HEK293 (cell line): ENCODE measurements around the gene MAP3K7CL.

Experiments used
- GLI2 ChIP-seq: fragments of 450-650 bp; formaldehyde crosslinking; IDR thresholded peaks from 2 replicates; pipeline ENCODE4; 2017; ENCODE audit warnings: missing biosample characterization, missing genetic modification characterization, low read depth, borderline replicate concordance
- KLF10 ChIP-seq: fragments of 450-650 bp; IDR thresholded peaks from 2 replicates; pipeline ENCODE4 v1.5.1; 2018; ENCODE audit warnings: missing biosample characterization, mild to moderate bottlenecking, missing genetic modification characterization
- ZFP41 ChIP-seq: fragments of 450-650 bp; formaldehyde crosslinking; IDR thresholded peaks from 2 replicates; pipeline ENCODE4 v1.5.1; 2016; ENCODE audit warnings: missing biosample characterization, missing genetic modification characterization, borderline replicate concordance
- ZIC2 ChIP-seq: fragments of 450-650 bp; formaldehyde crosslinking; IDR thresholded peaks from 2 replicates; pipeline ENCODE4 v1.5.1; 2016; ENCODE audit warnings: missing biosample characterization, missing genetic modification characterization
- ZNF146 ChIP-seq: fragments of 450-650 bp; formaldehyde crosslinking; IDR thresholded peaks from 2 replicates; pipeline ENCODE4 v1.5.1; 2016; ENCODE audit warnings: missing biosample characterization, missing genetic modification characterization
- ZNF221 ChIP-seq: fragments of 450-650 bp; formaldehyde crosslinking; IDR thresholded peaks from 2 replicates; pipeline ENCODE4 v1.5.1; 2017; ENCODE audit warnings: missing biosample characterization, missing genetic modification characterization, borderline replicate concordance
- ZNF544 ChIP-seq: fragments of 450-650 bp; formaldehyde crosslinking; IDR thresholded peaks from 2 replicates; pipeline ENCODE4 v1.5.0; 2017; ENCODE audit warnings: missing biosample characterization, missing genetic modification characterization
- ZNF654 ChIP-seq: fragments of 450-650 bp; formaldehyde crosslinking; IDR thresholded peaks from 2 replicates; pipeline ENCODE4 v1.5.1; 2016; ENCODE audit warnings: low read depth, missing biosample characterization, missing genetic modification characterization
- ZNF658 ChIP-seq: fragments of 450-650 bp; formaldehyde crosslinking; IDR thresholded peaks from 2 replicates; pipeline ENCODE4; 2016; ENCODE audit warnings: missing biosample characterization, missing genetic modification characterization
- ZNF785 ChIP-seq: fragments of 450-650 bp; formaldehyde crosslinking; IDR thresholded peaks from 2 replicates; pipeline ENCODE4 v1.5.1; 2016; ENCODE audit warnings: missing biosample characterization, missing genetic modification characterization
- ZXDB ChIP-seq: fragments of 450-650 bp; formaldehyde crosslinking; IDR thresholded peaks from 2 replicates; pipeline ENCODE4 v1.5.1; 2016; ENCODE audit warnings: missing biosample characterization, missing genetic modification characterization
- TF ChIP-seq, protein P1 (sequence below): fragments of 450-650 bp; formaldehyde crosslinking; IDR thresholded peaks from 2 replicates; pipeline ENCODE4 v1.5.1; 2017; ENCODE audit warnings: missing biosample characterization, missing genetic modification characterization
- TF ChIP-seq, protein P2 (sequence below): fragments of 450-650 bp; formaldehyde crosslinking; IDR thresholded peaks from 2 replicates; pipeline ENCODE4 v1.5.1; 2016; ENCODE audit warnings: missing biosample characterization, missing genetic modification characterization, borderline replicate concordance
- TF ChIP-seq, protein P3 (sequence below): fragments of 450-650 bp; formaldehyde crosslinking; IDR thresholded peaks from 2 replicates; pipeline ENCODE4; 2016; ENCODE audit warnings: missing biosample characterization, missing genetic modification characterization
- TF ChIP-seq, protein P4 (sequence below): fragments of 450-650 bp; formaldehyde crosslinking; IDR thresholded peaks from 2 replicates; pipeline ENCODE4 v1.5.1; 2016; ENCODE audit warnings: missing biosample characterization, missing genetic modification characterization, borderline replicate concordance
- TF ChIP-seq, protein P5 (sequence below): fragments of 450-650 bp; formaldehyde crosslinking; IDR thresholded peaks from 2 replicates; pipeline ENCODE4 v1.5.1; 2016; ENCODE audit warnings: missing biosample characterization, missing genetic modification characterization
- TF ChIP-seq, protein P6 (sequence below): fragments of 450-650 bp; formaldehyde crosslinking; IDR thresholded peaks from 2 replicates; pipeline ENCODE4 v1.5.1; 2016; ENCODE audit warnings: missing biosample characterization, missing genetic modification characterization
- TF ChIP-seq, protein P7 (sequence below): fragments of 450-650 bp; IDR thresholded peaks from 2 replicates; pipeline ENCODE4 v1.5.1; 2018; ENCODE audit warnings: missing biosample characterization, mild to moderate bottlenecking, missing genetic modification characterization

Gene MAP3K7CL

DNA sequence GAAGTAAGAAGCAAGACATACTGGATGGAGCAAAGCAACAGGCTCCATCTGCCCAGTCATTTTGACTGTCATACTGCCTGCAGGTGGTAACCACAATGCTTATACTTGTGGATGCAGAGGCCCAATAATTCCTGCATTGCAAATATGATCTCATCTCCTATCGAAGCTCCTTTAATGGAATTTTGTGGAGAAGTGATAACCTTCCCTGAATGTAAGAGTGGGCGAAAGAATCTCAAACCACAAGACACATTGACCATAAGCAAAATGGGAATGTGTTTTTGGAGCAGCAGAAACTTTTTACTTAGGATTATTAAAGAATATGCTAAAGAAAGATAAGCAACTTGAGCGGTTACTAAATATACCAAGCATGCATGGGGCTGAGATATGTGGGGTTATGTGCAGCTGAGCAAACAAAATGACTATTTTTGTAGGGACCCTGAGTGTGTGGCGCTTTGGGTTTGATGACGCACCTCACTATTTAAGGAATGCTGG, 90.9 kb downstream of the MAP3K7CL start (continued):
- TF ChIP-seq, protein P1, sequence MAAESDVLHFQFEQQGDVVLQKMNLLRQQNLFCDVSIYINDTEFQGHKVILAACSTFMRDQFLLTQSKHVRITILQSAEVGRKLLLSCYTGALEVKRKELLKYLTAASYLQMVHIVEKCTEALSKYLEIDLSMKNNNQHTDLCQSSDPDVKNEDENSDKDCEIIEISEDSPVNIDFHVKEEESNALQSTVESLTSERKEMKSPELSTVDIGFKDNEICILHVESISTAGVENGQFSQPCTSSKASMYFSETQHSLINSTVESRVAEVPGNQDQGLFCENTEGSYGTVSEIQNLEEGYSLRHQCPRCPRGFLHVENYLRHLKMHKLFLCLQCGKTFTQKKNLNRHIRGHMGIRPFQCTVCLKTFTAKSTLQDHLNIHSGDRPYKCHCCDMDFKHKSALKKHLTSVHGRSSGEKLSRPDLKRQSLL: peak; percentile 62
- TF ChIP-seq ZNF658 (tag by site-specific recombination) (no peak), ZNF146 (tag by site-specific recombination) (no peak), ZNF221 (tag by site-specific recombination) (no peak), ZNF785 (tag by site-specific recombination) (no peak), ZXDB (tag by site-specific recombination) (peak; percentile 91), GLI2 (tag by site-specific recombination) (peak; percentile 68), ZFP41 (tag by site-specific recombination) (no peak), ZNF654 (tag by site-specific recombination) (no peak), KLF10 (tag by site-specific recombination) (peak; percentile 69; the same call in 1 of the 2 replicates), ZNF544 (no peak), ZIC2 (tag by site-specific recombination) (peak; percentile 88)
- TF ChIP-seq, protein P2, sequence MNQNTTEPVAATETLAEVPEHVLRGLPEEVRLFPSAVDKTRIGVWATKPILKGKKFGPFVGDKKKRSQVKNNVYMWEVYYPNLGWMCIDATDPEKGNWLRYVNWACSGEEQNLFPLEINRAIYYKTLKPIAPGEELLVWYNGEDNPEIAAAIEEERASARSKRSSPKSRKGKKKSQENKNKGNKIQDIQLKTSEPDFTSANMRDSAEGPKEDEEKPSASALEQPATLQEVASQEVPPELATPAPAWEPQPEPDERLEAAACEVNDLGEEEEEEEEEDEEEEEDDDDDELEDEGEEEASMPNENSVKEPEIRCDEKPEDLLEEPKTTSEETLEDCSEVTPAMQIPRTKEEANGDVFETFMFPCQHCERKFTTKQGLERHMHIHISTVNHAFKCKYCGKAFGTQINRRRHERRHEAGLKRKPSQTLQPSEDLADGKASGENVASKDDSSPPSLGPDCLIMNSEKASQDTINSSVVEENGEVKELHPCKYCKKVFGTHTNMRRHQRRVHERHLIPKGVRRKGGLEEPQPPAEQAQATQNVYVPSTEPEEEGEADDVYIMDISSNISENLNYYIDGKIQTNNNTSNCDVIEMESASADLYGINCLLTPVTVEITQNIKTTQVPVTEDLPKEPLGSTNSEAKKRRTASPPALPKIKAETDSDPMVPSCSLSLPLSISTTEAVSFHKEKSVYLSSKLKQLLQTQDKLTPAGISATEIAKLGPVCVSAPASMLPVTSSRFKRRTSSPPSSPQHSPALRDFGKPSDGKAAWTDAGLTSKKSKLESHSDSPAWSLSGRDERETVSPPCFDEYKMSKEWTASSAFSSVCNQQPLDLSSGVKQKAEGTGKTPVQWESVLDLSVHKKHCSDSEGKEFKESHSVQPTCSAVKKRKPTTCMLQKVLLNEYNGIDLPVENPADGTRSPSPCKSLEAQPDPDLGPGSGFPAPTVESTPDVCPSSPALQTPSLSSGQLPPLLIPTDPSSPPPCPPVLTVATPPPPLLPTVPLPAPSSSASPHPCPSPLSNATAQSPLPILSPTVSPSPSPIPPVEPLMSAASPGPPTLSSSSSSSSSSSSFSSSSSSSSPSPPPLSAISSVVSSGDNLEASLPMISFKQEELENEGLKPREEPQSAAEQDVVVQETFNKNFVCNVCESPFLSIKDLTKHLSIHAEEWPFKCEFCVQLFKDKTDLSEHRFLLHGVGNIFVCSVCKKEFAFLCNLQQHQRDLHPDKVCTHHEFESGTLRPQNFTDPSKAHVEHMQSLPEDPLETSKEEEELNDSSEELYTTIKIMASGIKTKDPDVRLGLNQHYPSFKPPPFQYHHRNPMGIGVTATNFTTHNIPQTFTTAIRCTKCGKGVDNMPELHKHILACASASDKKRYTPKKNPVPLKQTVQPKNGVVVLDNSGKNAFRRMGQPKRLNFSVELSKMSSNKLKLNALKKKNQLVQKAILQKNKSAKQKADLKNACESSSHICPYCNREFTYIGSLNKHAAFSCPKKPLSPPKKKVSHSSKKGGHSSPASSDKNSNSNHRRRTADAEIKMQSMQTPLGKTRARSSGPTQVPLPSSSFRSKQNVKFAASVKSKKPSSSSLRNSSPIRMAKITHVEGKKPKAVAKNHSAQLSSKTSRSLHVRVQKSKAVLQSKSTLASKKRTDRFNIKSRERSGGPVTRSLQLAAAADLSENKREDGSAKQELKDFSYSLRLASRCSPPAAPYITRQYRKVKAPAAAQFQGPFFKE: no peak
- TF ChIP-seq, protein P3, sequence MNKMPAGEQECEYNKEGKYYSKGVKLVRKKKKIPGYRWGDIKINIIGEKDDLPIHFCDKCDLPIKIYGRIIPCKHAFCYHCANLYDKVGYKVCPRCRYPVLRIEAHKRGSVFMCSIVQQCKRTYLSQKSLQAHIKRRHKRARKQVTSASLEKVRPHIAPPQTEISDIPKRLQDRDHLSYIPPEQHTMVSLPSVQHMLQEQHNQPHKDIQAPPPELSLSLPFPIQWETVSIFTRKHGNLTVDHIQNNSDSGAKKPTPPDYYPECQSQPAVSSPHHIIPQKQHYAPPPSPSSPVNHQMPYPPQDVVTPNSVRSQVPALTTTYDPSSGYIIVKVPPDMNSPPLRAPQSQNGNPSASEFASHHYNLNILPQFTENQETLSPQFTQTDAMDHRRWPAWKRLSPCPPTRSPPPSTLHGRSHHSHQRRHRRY: no peak
- TF ChIP-seq, protein P4, sequence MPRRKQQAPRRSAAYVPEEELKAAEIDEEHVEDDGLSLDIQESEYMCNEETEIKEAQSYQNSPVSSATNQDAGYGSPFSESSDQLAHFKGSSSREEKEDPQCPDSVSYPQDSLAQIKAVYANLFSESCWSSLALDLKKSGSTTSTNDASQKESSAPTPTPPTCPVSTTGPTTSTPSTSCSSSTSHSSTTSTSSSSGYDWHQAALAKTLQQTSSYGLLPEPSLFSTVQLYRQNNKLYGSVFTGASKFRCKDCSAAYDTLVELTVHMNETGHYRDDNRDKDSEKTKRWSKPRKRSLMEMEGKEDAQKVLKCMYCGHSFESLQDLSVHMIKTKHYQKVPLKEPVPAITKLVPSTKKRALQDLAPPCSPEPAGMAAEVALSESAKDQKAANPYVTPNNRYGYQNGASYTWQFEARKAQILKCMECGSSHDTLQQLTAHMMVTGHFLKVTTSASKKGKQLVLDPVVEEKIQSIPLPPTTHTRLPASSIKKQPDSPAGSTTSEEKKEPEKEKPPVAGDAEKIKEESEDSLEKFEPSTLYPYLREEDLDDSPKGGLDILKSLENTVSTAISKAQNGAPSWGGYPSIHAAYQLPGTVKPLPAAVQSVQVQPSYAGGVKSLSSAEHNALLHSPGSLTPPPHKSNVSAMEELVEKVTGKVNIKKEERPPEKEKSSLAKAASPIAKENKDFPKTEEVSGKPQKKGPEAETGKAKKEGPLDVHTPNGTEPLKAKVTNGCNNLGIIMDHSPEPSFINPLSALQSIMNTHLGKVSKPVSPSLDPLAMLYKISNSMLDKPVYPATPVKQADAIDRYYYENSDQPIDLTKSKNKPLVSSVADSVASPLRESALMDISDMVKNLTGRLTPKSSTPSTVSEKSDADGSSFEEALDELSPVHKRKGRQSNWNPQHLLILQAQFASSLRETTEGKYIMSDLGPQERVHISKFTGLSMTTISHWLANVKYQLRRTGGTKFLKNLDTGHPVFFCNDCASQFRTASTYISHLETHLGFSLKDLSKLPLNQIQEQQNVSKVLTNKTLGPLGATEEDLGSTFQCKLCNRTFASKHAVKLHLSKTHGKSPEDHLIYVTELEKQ (tag by site-specific recombination): peak; percentile 66; the same call in 1 of the 2 replicates
- TF ChIP-seq, protein P5, sequence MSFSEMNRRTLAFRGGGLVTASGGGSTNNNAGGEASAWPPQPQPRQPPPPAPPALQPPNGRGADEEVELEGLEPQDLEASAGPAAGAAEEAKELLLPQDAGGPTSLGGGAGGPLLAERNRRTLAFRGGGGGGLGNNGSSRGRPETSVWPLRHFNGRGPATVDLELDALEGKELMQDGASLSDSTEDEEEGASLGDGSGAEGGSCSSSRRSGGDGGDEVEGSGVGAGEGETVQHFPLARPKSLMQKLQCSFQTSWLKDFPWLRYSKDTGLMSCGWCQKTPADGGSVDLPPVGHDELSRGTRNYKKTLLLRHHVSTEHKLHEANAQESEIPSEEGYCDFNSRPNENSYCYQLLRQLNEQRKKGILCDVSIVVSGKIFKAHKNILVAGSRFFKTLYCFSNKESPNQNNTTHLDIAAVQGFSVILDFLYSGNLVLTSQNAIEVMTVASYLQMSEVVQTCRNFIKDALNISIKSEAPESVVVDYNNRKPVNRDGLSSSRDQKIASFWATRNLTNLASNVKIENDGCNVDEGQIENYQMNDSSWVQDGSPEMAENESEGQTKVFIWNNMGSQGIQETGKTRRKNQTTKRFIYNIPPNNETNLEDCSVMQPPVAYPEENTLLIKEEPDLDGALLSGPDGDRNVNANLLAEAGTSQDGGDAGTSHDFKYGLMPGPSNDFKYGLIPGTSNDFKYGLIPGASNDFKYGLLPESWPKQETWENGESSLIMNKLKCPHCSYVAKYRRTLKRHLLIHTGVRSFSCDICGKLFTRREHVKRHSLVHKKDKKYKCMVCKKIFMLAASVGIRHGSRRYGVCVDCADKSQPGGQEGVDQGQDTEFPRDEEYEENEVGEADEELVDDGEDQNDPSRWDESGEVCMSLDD (tag by site-specific recombination): no peak
- TF ChIP-seq, protein P6, sequence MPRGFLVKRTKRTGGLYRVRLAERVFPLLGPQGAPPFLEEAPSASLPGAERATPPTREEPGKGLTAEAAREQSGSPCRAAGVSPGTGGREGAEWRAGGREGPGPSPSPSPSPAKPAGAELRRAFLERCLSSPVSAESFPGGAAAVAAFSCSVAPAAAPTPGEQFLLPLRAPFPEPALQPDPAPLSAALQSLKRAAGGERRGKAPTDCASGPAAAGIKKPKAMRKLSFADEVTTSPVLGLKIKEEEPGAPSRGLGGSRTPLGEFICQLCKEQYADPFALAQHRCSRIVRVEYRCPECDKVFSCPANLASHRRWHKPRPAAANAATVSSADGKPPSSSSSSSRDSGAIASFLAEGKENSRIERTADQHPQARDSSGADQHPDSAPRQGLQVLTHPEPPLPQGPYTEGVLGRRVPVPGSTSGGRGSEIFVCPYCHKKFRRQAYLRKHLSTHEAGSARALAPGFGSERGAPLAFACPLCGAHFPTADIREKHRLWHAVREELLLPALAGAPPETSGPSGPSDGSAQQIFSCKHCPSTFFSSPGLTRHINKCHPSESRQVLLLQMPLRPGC (tag by site-specific recombination): peak; percentile 49; the same call in 1 of the 2 replicates
- TF ChIP-seq, protein P7, sequence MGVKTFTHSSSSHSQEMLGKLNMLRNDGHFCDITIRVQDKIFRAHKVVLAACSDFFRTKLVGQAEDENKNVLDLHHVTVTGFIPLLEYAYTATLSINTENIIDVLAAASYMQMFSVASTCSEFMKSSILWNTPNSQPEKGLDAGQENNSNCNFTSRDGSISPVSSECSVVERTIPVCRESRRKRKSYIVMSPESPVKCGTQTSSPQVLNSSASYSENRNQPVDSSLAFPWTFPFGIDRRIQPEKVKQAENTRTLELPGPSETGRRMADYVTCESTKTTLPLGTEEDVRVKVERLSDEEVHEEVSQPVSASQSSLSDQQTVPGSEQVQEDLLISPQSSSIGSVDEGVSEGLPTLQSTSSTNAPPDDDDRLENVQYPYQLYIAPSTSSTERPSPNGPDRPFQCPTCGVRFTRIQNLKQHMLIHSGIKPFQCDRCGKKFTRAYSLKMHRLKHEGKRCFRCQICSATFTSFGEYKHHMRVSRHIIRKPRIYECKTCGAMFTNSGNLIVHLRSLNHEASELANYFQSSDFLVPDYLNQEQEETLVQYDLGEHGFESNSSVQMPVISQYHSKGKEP (tag by site-specific recombination): peak; percentile 76
